ENCODE results near the gene CMSS1. TPM values are rescaled to one million over a fixed set of nuclear protein-coding genes. Genes with fewer than 3 reads are reported as not detected.

Gene CMSS1
- 10 to 100 TPM; 14.5 to 54.0 (median 32.6) TPM for total RNA-seq
- polyA plus RNA-seq, result 10 to 100 TPM; 23.4 to 24.9 TPM
- long read RNA-seq, donor 1, partial matches to known transcripts, result 0 of 54 reads
- long read RNA-seq, donor 1, other reads (novel, unspliced or antisense), result 54 of 54 reads
- long read RNA-seq, donor 2, partial matches to known transcripts, result 24 of 25 reads
- long read RNA-seq, donor 2, other reads (novel, unspliced or antisense), result 0 of 25 reads
- long read RNA-seq, donor 3, partial matches to known transcripts, result 3 of 7 reads
- long read RNA-seq, donor 3, other reads (novel, unspliced or antisense), result 4 of 7 reads

DNA sequence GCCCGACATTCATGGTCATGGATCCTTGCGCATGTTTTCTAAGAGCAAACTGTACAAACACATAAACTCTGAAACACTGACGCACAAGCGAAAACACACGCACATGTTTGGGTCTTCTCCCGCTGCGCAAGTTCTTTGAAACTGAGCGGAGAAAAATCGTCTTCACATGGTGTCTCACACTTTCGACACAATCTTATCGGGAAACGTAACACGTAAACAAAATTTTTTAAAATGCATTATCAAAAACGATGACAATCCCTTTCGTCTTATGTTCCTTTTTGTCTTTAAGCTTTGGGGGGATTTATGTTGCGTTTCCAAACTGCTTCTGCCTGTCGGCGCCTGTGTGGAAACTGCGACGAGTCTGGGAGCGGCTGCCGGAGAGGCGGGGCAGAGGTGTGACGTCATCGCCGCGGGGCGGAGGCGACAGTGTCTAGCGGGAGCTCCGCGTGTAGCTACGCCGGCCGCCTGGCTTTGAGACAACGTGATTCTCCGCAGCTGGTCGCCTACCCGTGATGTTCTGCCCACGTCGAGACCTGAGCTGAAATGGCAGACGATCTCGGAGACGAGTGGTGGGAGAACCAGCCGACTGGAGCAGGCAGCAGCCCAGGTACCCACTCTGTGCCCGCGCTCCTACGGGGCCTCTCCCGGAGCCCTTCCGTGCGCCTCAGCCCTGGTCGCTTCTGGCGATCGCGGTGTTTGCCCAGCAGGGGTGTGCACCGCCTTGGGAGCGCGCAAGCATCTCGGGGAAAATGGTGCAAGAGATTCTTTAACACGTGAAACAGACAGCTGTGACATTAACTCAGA, at the start of gene CMSS1:
Gene CMSS1 (plus strand): TSS at position 426 of the 804 bp plus-strand sequence.
- intact Hi-C loops (cut with DNase I), result no loop called here
- Histone ChIP-seq H3K9me3 (no peaks in the 10 kb centered on the region), H3K27ac (peak within 1 kb of the TSS; percentile 70 to 89), H3K4me3 (peak within 1 kb of the TSS; percentile 74), H3K4me1 (ENCODE audit: insufficient read depth) (no peaks in the 10 kb centered on the region), H3K36me3 (no peaks in the 10 kb centered on the region), H3K27me3 (no peaks in the 10 kb centered on the region)
- DNase-seq, result peak; percentile 93 to 97 (median 96)
- TF ChIP-seq, protein P1, sequence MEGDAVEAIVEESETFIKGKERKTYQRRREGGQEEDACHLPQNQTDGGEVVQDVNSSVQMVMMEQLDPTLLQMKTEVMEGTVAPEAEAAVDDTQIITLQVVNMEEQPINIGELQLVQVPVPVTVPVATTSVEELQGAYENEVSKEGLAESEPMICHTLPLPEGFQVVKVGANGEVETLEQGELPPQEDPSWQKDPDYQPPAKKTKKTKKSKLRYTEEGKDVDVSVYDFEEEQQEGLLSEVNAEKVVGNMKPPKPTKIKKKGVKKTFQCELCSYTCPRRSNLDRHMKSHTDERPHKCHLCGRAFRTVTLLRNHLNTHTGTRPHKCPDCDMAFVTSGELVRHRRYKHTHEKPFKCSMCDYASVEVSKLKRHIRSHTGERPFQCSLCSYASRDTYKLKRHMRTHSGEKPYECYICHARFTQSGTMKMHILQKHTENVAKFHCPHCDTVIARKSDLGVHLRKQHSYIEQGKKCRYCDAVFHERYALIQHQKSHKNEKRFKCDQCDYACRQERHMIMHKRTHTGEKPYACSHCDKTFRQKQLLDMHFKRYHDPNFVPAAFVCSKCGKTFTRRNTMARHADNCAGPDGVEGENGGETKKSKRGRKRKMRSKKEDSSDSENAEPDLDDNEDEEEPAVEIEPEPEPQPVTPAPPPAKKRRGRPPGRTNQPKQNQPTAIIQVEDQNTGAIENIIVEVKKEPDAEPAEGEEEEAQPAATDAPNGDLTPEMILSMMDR (IDR thresholded peaks at IDR 0.05), result peak in 1 of 3 donors; percentile 57
- no peak for TF ChIP-seq EP300 (IDR thresholded peaks at IDR 0.05)
- TF ChIP-seq POLR2A (IDR thresholded peaks at IDR 0.05), result peak; percentile 75
- WGBS, 3 donors, result 0% methylated on average over 60 of the region's 60 CpGs

DNA sequence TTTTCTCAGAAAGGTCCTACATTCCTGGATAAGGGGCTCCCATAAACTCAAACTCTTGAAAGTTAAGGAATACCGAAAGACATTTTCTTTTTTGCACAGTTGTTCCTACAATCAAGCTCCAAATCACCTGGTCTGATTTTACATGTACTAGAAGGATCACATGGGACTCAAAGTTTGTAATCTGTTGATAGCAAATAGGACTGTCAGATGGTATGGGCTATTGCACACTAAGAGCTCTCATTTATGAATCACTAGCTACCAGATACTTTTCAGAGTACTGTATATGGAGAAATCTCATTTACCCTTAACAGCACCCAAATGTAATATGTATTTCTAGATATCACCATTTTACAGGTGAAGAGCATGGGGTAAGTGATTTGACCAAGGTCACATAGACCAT, 49.5 kb upstream of the CMSS1 start:
- DNase-seq, result no peak
- intact Hi-C loops (cut with DNase I), result no loop called here
- no peaks in the 10 kb centered on the region for H3K9me3 ChIP-seq
- H3K36me3 ChIP-seq, result no peaks in the 10 kb centered on the region
- no peak overlapping the region for H3K27ac ChIP-seq
- WGBS, 3 donors, result 86 to 95% (median 95%) methylated on average over 1 of the region's 1 CpG
- H3K4me3 ChIP-seq, result no peak overlapping the region
- H3K4me1 ChIP-seq (ENCODE audit: insufficient read depth), result no peaks in the 10 kb centered on the region
- no peaks in the 10 kb centered on the region for H3K27me3 ChIP-seq
- TF ChIP-seq, protein P1 (IDR thresholded peaks at IDR 0.05), result no peak
- TF ChIP-seq EP300 (IDR thresholded peaks at IDR 0.05), result no peak
- no peak for TF ChIP-seq POLR2A (IDR thresholded peaks at IDR 0.05)

DNA sequence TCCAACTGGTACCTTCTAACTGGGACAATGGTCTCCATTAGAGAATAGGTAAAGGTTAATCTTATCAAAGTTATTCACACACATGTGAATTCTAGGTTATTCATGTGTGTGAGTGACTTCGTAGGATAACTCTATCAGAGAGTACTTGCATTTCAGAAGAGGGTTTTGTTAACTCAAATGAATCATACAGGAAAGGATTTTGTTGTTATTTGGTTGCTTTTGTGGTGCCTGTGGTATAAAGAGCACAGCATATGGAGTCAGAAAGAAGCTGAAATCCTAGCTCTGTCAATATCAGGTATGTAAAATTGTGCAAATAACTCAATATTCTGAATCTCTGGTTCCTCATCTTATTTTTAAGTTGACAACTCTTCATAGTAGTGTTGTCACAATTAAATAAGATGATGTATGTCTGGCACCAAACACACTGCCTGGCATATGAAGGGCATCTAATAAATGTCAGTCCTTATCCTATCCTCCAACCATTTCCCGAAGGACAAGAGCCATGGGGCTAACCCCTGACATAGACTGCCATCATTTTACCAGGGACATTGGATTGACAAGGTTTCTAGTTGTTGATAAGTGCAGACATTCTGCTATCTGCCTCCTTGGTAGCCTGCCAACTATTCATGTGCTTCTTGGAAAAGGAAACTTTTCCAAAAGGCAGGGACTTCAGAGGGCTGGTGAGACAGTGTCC, 48.7 kb upstream of the CMSS1 start:
- WGBS, 3 donors, result 79 to 86% (median 83%) methylated on average over 2 of the region's 2 CpGs
- H3K27ac ChIP-seq, result no peak overlapping the region
- H3K9me3 ChIP-seq, result no peaks in the 10 kb centered on the region
- H3K4me1 ChIP-seq (ENCODE audit: insufficient read depth), result no peaks in the 10 kb centered on the region
- intact Hi-C loops (cut with DNase I), result no loop called here
- H3K36me3 ChIP-seq, result no peaks in the 10 kb centered on the region
- H3K27me3 ChIP-seq, result no peaks in the 10 kb centered on the region
- TF ChIP-seq EP300 (IDR thresholded peaks at IDR 0.05) (no peak), POLR2A (IDR thresholded peaks at IDR 0.05) (no peak)
- TF ChIP-seq, protein P1 (IDR thresholded peaks at IDR 0.05), result no peak
- H3K4me3 ChIP-seq, result no peak overlapping the region
- DNase-seq, result no peak

DNA sequence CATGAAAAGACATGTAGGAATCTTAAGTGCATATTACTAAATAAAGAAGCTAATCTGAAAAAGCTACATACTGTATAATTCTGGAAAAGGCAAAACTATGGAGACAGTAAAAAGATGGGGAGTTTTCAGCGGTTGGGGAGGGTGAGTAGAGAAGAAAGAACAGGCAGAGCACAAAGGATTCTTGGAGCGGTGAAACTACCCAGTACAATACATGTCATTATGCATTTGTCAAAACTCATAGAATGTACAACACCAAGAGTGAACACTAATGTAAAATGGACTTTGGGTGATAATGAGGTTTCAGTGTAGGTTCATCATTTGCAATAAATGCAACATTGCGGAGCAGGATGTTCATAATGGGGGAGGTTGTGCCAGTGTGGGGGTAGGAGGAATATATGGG, 45.5 kb upstream of the CMSS1 start:
- no peak for DNase-seq
- H3K36me3 ChIP-seq, result no peaks in the 10 kb centered on the region
- H3K9me3 ChIP-seq, result no peaks in the 10 kb centered on the region
- intact Hi-C loops (cut with DNase I), result no loop called here
- H3K4me1 ChIP-seq (ENCODE audit: insufficient read depth), result no peaks in the 10 kb centered on the region
- 93 to 98% (median 98%) methylated on average over 3 of the region's 3 CpGs for WGBS, 3 donors
- TF ChIP-seq POLR2A (IDR thresholded peaks at IDR 0.05) (no peak), EP300 (IDR thresholded peaks at IDR 0.05) (no peak)
- TF ChIP-seq, protein P1 (IDR thresholded peaks at IDR 0.05), result no peak
- no peak overlapping the region for H3K27ac ChIP-seq
- no peak overlapping the region for H3K4me3 ChIP-seq
- H3K27me3 ChIP-seq, result no peaks in the 10 kb centered on the region
